Osteoblast (primary cell): ENCODE results near the gene COL6A2. TPM values are rescaled to one million over a fixed set of nuclear protein-coding genes. Genes with fewer than 3 reads are reported as not detected.
A peak's percentile ranks its signal among the peaks of the same experiment; 100 is the strongest.

Source experiments
- DNase-seq: peaks from one replicate; pipeline ENCODE4 v3.0.0; 2011; ENCODE audit warnings: low spot score, mixed read lengths; ENCODE audit not compliant: insufficient read length; ENCODE audit errors: missing footprints
- H2AFZ ChIP-seq: 2 replicates; pipeline ENCODE4 v1.6.0; 2011; ENCODE audit warnings: mild to moderate bottlenecking, low read length
- H3K27ac ChIP-seq: 2 replicates; pipeline ENCODE4 v1.5.1; 2011; ENCODE audit warnings: mild to moderate bottlenecking, low read depth, low read length, moderate library complexity
- H3K27me3 ChIP-seq: 2 replicates; pipeline ENCODE4 v1.6.0; 2012; ENCODE audit warnings: mild to moderate bottlenecking, control low read depth, inconsistent platforms, low read length, moderate library complexity; ENCODE audit not compliant: insufficient read depth
- H3K36me3 ChIP-seq: 2 replicates; pipeline ENCODE4 v1.5.1; 2011; ENCODE audit warnings: mild to moderate bottlenecking, low read length, control low read depth, moderate library complexity; ENCODE audit not compliant: insufficient read depth
- H3K4me1 ChIP-seq: 2 replicates; pipeline ENCODE4 v1.5.1; 2011; ENCODE audit warnings: mild to moderate bottlenecking, low read length, control low read depth, moderate library complexity; ENCODE audit not compliant: insufficient read depth
- H3K4me2 ChIP-seq: 2 replicates; pipeline ENCODE4 v1.6.0; 2011; ENCODE audit warnings: mild to moderate bottlenecking, low read length; ENCODE audit not compliant: insufficient read depth
- H3K4me3 ChIP-seq: fragments of 200-600 bp; sonication (generic); 3 replicates; pipeline ENCODE4 v1.5.1; 2012; ENCODE audit warnings: mild to moderate bottlenecking, low read length, inconsistent platforms; ENCODE audit not compliant: insufficient read depth
- H3K79me2 ChIP-seq: 2 replicates; pipeline ENCODE4 v1.6.0; 2012; ENCODE audit warnings: mild to moderate bottlenecking, low read length, control low read depth, inconsistent platforms; ENCODE audit not compliant: insufficient read depth
- H3K9me3 ChIP-seq: 2 replicates; pipeline ENCODE4 v1.5.1; 2011; ENCODE audit warnings: low read depth, low read length, control low read depth
- H4K20me1 ChIP-seq: 2 replicates; pipeline ENCODE4 v1.6.0; 2012; ENCODE audit warnings: mild to moderate bottlenecking, low read length, control low read depth; ENCODE audit not compliant: insufficient read depth
- CTCF ChIP-seq: IDR thresholded peaks from 2 replicates; pipeline ENCODE4 v1.5.1; 2011; ENCODE audit warnings: mild to moderate bottlenecking, low read depth, low read length, moderate library complexity; ENCODE audit errors: extremely low read depth
- total RNA-seq: library from RNA; depleted of rRNA; stranded (reverse); fragments of >200 nt; gene quantifications from 2 replicates; pipeline ENCODE4 v1.2.3, GENCODE V29; 2012

COL6A2 gene
- total RNA-seq, 1 donor: 1,265 TPM

GRCh38 chr21:46080171-46081021 is 17.5 kb upstream of the COL6A2 start:
- no peak for TF ChIP-seq CTCF
- Histone ChIP-seq H3K27ac (peak overlapping the region; percentile 68), H3K4me2 (no peak overlapping the region), H3K9me3 (no peaks in the 10 kb centered on the region), H4K20me1 (no peaks in the 10 kb centered on the region), H3K4me3 (no peak overlapping the region), H3K27me3 (no peaks in the 10 kb centered on the region), H3K36me3 (no peaks in the 10 kb centered on the region), H3K4me1 (peaks cover 33% of the 10 kb centered on the region), H2AFZ (no peak overlapping the region), H3K79me2 (no peaks in the 10 kb centered on the region)
- DNase-seq: peak; percentile 58

GRCh38 chr21:46081022-46081861 is 16.7 kb upstream of the COL6A2 start:
- H4K20me1 ChIP-seq: no peaks in the 10 kb centered on the region
- no peaks in the 10 kb centered on the region for H3K36me3 ChIP-seq
- H3K27ac ChIP-seq: peak overlapping the region; percentile 68
- no peaks in the 10 kb centered on the region for H3K27me3 ChIP-seq
- peak overlapping the region; percentile 62 for H2AFZ ChIP-seq
- no peak overlapping the region for H3K4me2 ChIP-seq
- H3K4me1 ChIP-seq: peaks cover 33% of the 10 kb centered on the region
- DNase-seq: peak; percentile 94
- H3K79me2 ChIP-seq: no peaks in the 10 kb centered on the region
- TF ChIP-seq CTCF: no peak
- no peaks in the 10 kb centered on the region for H3K9me3 ChIP-seq
- no peak overlapping the region for H3K4me3 ChIP-seq

- Histone ChIP-seq H3K4me1 (peaks cover 33% of the 10 kb centered on the region), H3K4me3 (no peak overlapping the region), H3K79me2 (no peaks in the 10 kb centered on the region), H3K4me2 (no peak overlapping the region), H3K27me3 (no peaks in the 10 kb centered on the region), H4K20me1 (no peaks in the 10 kb centered on the region), H3K36me3 (no peaks in the 10 kb centered on the region), H2AFZ (peak overlapping the region; percentile 62), H3K27ac (peak overlapping the region; percentile 2), H3K9me3 (peaks cover 3% of the 10 kb centered on the region)
- no peak for TF ChIP-seq CTCF
- peak; percentile 80 for DNase-seq
Observed at GRCh38 chr21:46081862-46082712, 15.8 kb upstream of the COL6A2 start.
